H9 (cell line): ENCODE results near the gene STXBP1. TPM values are rescaled to one million over a fixed set of nuclear protein-coding genes. Genes with fewer than 3 reads are reported as not detected.

Experiments
- DNase-seq: peaks from one replicate; pipeline ENCODE4 v3.0.0-alpha.2; 2017
- H2AFZ ChIP-seq: one replicate; pipeline ENCODE4 v1.6.1; 2013; ENCODE audit warnings: mild to moderate bottlenecking, low read length, control low read depth, moderate library complexity
- H2AK5ac ChIP-seq: 2 replicates; pipeline ENCODE4 v1.6.1; 2013; ENCODE audit warnings: low read length, control low read depth, mixed read lengths; ENCODE audit not compliant: insufficient read length
- H2BK120ac ChIP-seq: one replicate; pipeline ENCODE4 v1.6.1; 2013; ENCODE audit warnings: low read depth, mild to moderate bottlenecking, low read length, control low read depth, inconsistent platforms; ENCODE audit not compliant: poor library complexity, severe bottlenecking
- H2BK12ac ChIP-seq: 2 replicates; pipeline ENCODE4 v1.6.1; 2013; ENCODE audit warnings: low read length, control low read depth, mixed read lengths, low read depth; ENCODE audit not compliant: insufficient read length
- H2BK15ac ChIP-seq: 2 replicates; pipeline ENCODE4 v1.6.1; 2013; ENCODE audit warnings: low read depth, low read length, control low read depth
- H2BK20ac ChIP-seq: one replicate; pipeline ENCODE4 v1.6.1; 2013; ENCODE audit warnings: low read depth, mild to moderate bottlenecking, low read length, control low read depth, inconsistent platforms; ENCODE audit not compliant: poor library complexity, severe bottlenecking
- H2BK5ac ChIP-seq: 2 replicates; pipeline ENCODE4 v1.6.1; 2013; ENCODE audit warnings: low read length, control low read depth, mixed read lengths; ENCODE audit not compliant: insufficient read length
- H3K14ac ChIP-seq: 2 replicates; pipeline ENCODE4 v1.6.1; 2013; ENCODE audit warnings: low read length, control low read depth; ENCODE audit not compliant: insufficient read depth
- H3K18ac ChIP-seq: 2 replicates; pipeline ENCODE4 v1.6.1; 2013; ENCODE audit warnings: low read depth, mild to moderate bottlenecking, mixed read lengths, low read length, control low read depth; ENCODE audit not compliant: insufficient read length
- H3K23ac ChIP-seq: 2 replicates; pipeline ENCODE4 v1.6.1; 2013; ENCODE audit warnings: low read length, control low read depth, mixed read lengths, low read depth; ENCODE audit not compliant: insufficient read length
- H3K23me2 ChIP-seq: 2 replicates; pipeline ENCODE4 v1.6.1; 2013; ENCODE audit warnings: low read depth, mild to moderate bottlenecking, mixed read lengths, low read length, control low read depth; ENCODE audit not compliant: insufficient read length, poor library complexity, severe bottlenecking
- H3K27ac ChIP-seq: 2 replicates; pipeline ENCODE4 v1.5.1; 2013; ENCODE audit warnings: low read length, control low read depth, mixed read lengths, low read depth; ENCODE audit not compliant: insufficient read length
- H3K27me3 ChIP-seq: 2 replicates; pipeline ENCODE4 v1.6.1; 2013; ENCODE audit warnings: low read length, control low read depth, inconsistent platforms; ENCODE audit not compliant: insufficient read depth
- H3K4ac ChIP-seq: 2 replicates; pipeline ENCODE4 v1.6.1; 2013; ENCODE audit warnings: low read depth, mild to moderate bottlenecking, control low read depth, inconsistent platforms, low read length, moderate library complexity
- H3K4me1 ChIP-seq: 2 replicates; pipeline ENCODE4 v1.6.1; 2013; ENCODE audit warnings: low read length, control low read depth, inconsistent platforms; ENCODE audit not compliant: insufficient read depth
- H3K4me2 ChIP-seq: 2 replicates; pipeline ENCODE4 v1.6.1; 2013; ENCODE audit warnings: low read length, control low read depth, mixed read lengths; ENCODE audit not compliant: insufficient read length, insufficient read depth
- H3K56ac ChIP-seq: 2 replicates; pipeline ENCODE4 v1.6.1; 2013; ENCODE audit warnings: low read depth, mild to moderate bottlenecking, mixed read lengths, low read length, control low read depth; ENCODE audit not compliant: insufficient read length
- H3K79me1 ChIP-seq: 2 replicates; pipeline ENCODE4 v1.6.1; 2013; ENCODE audit warnings: low read depth, mild to moderate bottlenecking, moderate library complexity, low read length, control low read depth, inconsistent platforms; ENCODE audit not compliant: insufficient read depth, poor library complexity, severe bottlenecking
- H3K79me2 ChIP-seq: 2 replicates; pipeline ENCODE4 v1.6.1; 2013; ENCODE audit warnings: low read length, control low read depth, inconsistent platforms; ENCODE audit not compliant: insufficient read depth
- H3K9ac ChIP-seq: 2 replicates; pipeline ENCODE4 v1.6.1; 2013; ENCODE audit warnings: low read length, control low read depth, mixed read lengths; ENCODE audit not compliant: insufficient read length; ENCODE audit errors: extremely low read depth
- H3K9me3 ChIP-seq: one replicate; pipeline ENCODE4 v1.6.1; 2013; ENCODE audit warnings: low read depth, low read length, inconsistent platforms; ENCODE audit not compliant: control insufficient read depth
- H3T11ph ChIP-seq: one replicate; pipeline ENCODE4 v1.6.1; 2013; ENCODE audit warnings: mild to moderate bottlenecking, low read length, control low read depth, inconsistent platforms
- H4K20me1 ChIP-seq: one replicate; pipeline ENCODE4 v1.6.1; 2013; ENCODE audit not compliant: control insufficient read depth, insufficient read length, insufficient read depth
- H4K5ac ChIP-seq: 2 replicates; pipeline ENCODE4 v1.6.1; 2013; ENCODE audit warnings: low read depth, mild to moderate bottlenecking, mixed read lengths, low read length, control low read depth; ENCODE audit not compliant: insufficient read length
- H4K8ac ChIP-seq: replicated peaks from 2 replicates; pipeline ENCODE4 v1.6.1; 2013; ENCODE audit warnings: low read length, control low read depth, mixed read lengths, low read depth; ENCODE audit not compliant: insufficient read length
- H4K91ac ChIP-seq: 2 replicates; pipeline ENCODE4 v1.6.1; 2013; ENCODE audit warnings: low read depth, mild to moderate bottlenecking, moderate library complexity, mixed read lengths, low read length, control low read depth; ENCODE audit not compliant: insufficient read length
- H3K27ac Mint-ChIP-seq, 3 experiments: 2 replicates in 2 of 3; 3 replicates in 1 of 3; pipeline ENCODE4 v1.8.0; 2020 to 2021; ENCODE audit warnings: mixed read lengths in 3 of 3, mild to moderate bottlenecking in 1 of 3, moderate library complexity in 1 of 3
- H3K27me3 Mint-ChIP-seq: 2 replicates; pipeline ENCODE4 v1.8.0; 2021; ENCODE audit warnings: low read depth, mild to moderate bottlenecking, moderate library complexity, mixed read lengths
- H3K36me3 Mint-ChIP-seq, 3 experiments: 2 replicates in 2 of 3; 3 replicates in 1 of 3; pipeline ENCODE4 v1.8.0; 2020 to 2021; ENCODE audit warnings: low read depth in 3 of 3, mixed read lengths in 3 of 3; ENCODE audit not compliant: insufficient read depth in 1 of 3
- H3K4me1 Mint-ChIP-seq, 2 experiments: 2 replicates each; pipeline ENCODE4 v1.8.0; 2020; ENCODE audit warnings: mixed read lengths in 2 of 2
- H3K4me3 Mint-ChIP-seq, 2 experiments: 2 replicates in 1 of 2; 3 replicates in 1 of 2; pipeline ENCODE4 v1.8.0; 2020 to 2021; ENCODE audit warnings: mild to moderate bottlenecking in 2 of 2, mixed read lengths in 2 of 2, moderate library complexity in 1 of 2
- H3K9me3 Mint-ChIP-seq, 2 experiments: 2 replicates in 1 of 2; 3 replicates in 1 of 2; pipeline ENCODE4 v1.8.0; 2020; ENCODE audit warnings: mild to moderate bottlenecking in 2 of 2, mixed read lengths in 2 of 2, moderate library complexity in 1 of 2
- CTCF ChIP-seq: fragments of 200-600 bp; sonication (generic); conservative IDR thresholded peaks from 3 replicates; pipeline ENCODE4 v1.8.0; 2021; ENCODE audit warnings: antibody characterized with exemption, mild to moderate bottlenecking
- total RNA-seq: library from RNA; stranded (reverse); gene quantifications from 2 replicates; pipeline ENCODE4 v1.2.1, GENCODE V29; 2021

Gene STXBP1
- total RNA-seq, 1 experiment from 2014 or later: 22.3 TPM

- Histone ChIP-seq H3K23ac (no peak overlapping the region), H4K8ac (no peak overlapping the region), H3K79me1 (no peaks in the 10 kb centered on the region), H2AK5ac (no peak overlapping the region), H2BK15ac (no peak overlapping the region), H3K14ac (no peak overlapping the region), H3K27me3 (no peaks in the 10 kb centered on the region), H3K23me2 (peaks cover 7% of the 10 kb centered on the region), H2BK20ac (no peak overlapping the region), H3K18ac (no peak overlapping the region), H4K91ac (no peak overlapping the region), H3K4me2 (no peak overlapping the region), H2BK120ac (no peak overlapping the region), H2BK12ac (no peak overlapping the region), H4K5ac (no peak overlapping the region), H3K4ac (no peak overlapping the region), H3K9ac (no peak overlapping the region), H2BK5ac (no peak overlapping the region), H3K79me2 (no peaks in the 10 kb centered on the region), H3K27ac (no peak overlapping the region), H3K9me3 (no peaks in the 10 kb centered on the region), H3K56ac (no peak overlapping the region), H4K20me1 (no peaks in the 10 kb centered on the region), H2AFZ (no peak overlapping the region), H3K4me1 (no peaks in the 10 kb centered on the region; the same call in 1 of the 2 replicates), H3T11ph (no peak overlapping the region)
- H3K4me3 Mint-ChIP-seq: no peak overlapping the region
- no peaks in the 10 kb centered on the region for H3K27me3 Mint-ChIP-seq
- H3K27ac Mint-ChIP-seq: peak overlapping the region in 1 of 3 experiments; percentile 40; a peak in 2 of 7 replicates
- no peaks in the 10 kb centered on the region for H3K36me3 Mint-ChIP-seq
- no peak for TF ChIP-seq CTCF
- H3K9me3 Mint-ChIP-seq: no peaks in the 10 kb centered on the region; a peak in 1 of 5 replicates
- peaks cover 5 to 18% of the 10 kb centered on the region in 2 experiments for H3K4me1 Mint-ChIP-seq
- DNase-seq: no peak
Measured at GRCh38 chr9:127720865-127721227, 108.8 kb downstream of the STXBP1 start.
